ENCODE data around the gene TMEM183A.

GRCh38 chr1:203001986-203002385 lies 5.2 kb upstream of the TMEM183A start:
- TF ChIP-seq EZH2phosphoT487 (IDR thresholded peaks at IDR 0.05; ENCODE audit: borderline replicate concordance, low read length): no peak
- no peak for TF ChIP-seq CTCF (conservative IDR thresholded peaks at IDR 0.05; ENCODE audit: low read depth, low read length)

Measured in PC-3 (cell line).